Esophagus squamous epithelium (tissue), 5 donors: ENCODE measurements around the gene ITSN1. TPM values are rescaled to one million over a fixed set of nuclear protein-coding genes. Genes with fewer than 3 reads are reported as not detected.

Experiments used
- DNase-seq: peaks from one replicate; lab custom pipeline; 2025; lab: John Stamatoyannopoulos, UW
- H3K27ac ChIP-seq, 4 donors: fragments of 200-600 bp; sonication (generic); one replicate each; pipeline ENCODE4 v1.5.1; 2016 to 2019; ENCODE audit warnings: mild to moderate bottlenecking in 1 of 4
- H3K27me3 ChIP-seq, 4 donors: fragments of 200-600 bp; sonication (generic); 1 replicate in 3 of 4; 2 replicates in 1 of 4; pipeline versions ENCODE4 v1.5.1 to v1.6.0; 2017 to 2021; ENCODE audit warnings: antibody characterized with exemption in 1 of 4
- H3K36me3 ChIP-seq, 3 donors: fragments of 200-600 bp; sonication (generic); one replicate each; pipeline ENCODE4 v1.5.1; 2016 to 2019
- H3K4me1 ChIP-seq, 3 donors: fragments of 200-600 bp; sonication (generic); one replicate each; pipeline ENCODE4 v1.5.1; 2017 to 2019
- H3K4me3 ChIP-seq, 4 donors: fragments of 200-600 bp; sonication (generic); 1 replicate in 3 of 4; 2 replicates in 1 of 4; pipeline ENCODE4 v1.5.1; 2016 to 2019; ENCODE audit warnings: mild to moderate bottlenecking in 2 of 4, moderate library complexity in 1 of 4
- H3K9me3 ChIP-seq, 3 donors: fragments of 200-600 bp; sonication (generic); one replicate each; pipeline ENCODE4 v1.5.1; 2016 to 2019
- POLR2A ChIP-seq, 4 donors: fragments of 450-650 bp; IDR thresholded peaks; one replicate each; pipeline ENCODE4 v1.6.1; 2017; ENCODE audit warnings: antibody characterized with exemption in 4 of 4, mild to moderate bottlenecking in 4 of 4, moderate library complexity in 3 of 4
- WGBS, 2 donors: methylation state at CpG; one replicate each; pipeline ENCODE4 v1.1.5; 2018; 5-methylcytosine and 5-hydroxymethylcytosine counted together
- intact Hi-C: fragments of 100-400 bp; cut with DNase I; formaldehyde crosslinking; loops from one replicate; pipeline ENCODE4 v1.15.0; 2022
- total RNA-seq, 4 donors: library from RNA; depleted of rRNA; stranded (reverse); fragments of >200 nt; gene quantifications; one replicate each; pipeline ENCODE4 v1.1.0, GENCODE V29; 2016
- TF ChIP-seq, protein P1 (sequence below), 6 experiments: fragments of 450-650 bp in 4 of 6; fragments of 200-600 bp in 2 of 6; sonication (generic) in 2 of 6; IDR thresholded peaks; one replicate each; pipeline ENCODE4 v1.5.1; 2016 to 2019; ENCODE audit warnings: antibody characterized with exemption in 6 of 6, mild to moderate bottlenecking in 4 of 6, moderate library complexity in 4 of 6
- donor health status: DM: yes; HTN: yes; CAD: no.

Gene ITSN1
- total RNA-seq, 4 donors from 2014 or later, result 9.5 to 27.1 (median 11.6) TPM

GRCh38 chr21:33841561-33841960, 199.3 kb downstream of the ITSN1 start:
- Histone ChIP-seq H3K27ac (no peak overlapping the region), H3K4me1 (peaks cover 13 to 29% (median 16%) of the 10 kb centered on the region in 3 donors), H3K36me3 (peaks cover 0 to 24% (median 0%) of the 10 kb centered on the region in 3 donors), H3K4me3 (no peak overlapping the region), H3K27me3 (no peaks in the 10 kb centered on the region), H3K9me3 (no peaks in the 10 kb centered on the region)
- intact Hi-C loops, result no loop called here
- no peak for DNase-seq
- TF ChIP-seq, protein P1, sequence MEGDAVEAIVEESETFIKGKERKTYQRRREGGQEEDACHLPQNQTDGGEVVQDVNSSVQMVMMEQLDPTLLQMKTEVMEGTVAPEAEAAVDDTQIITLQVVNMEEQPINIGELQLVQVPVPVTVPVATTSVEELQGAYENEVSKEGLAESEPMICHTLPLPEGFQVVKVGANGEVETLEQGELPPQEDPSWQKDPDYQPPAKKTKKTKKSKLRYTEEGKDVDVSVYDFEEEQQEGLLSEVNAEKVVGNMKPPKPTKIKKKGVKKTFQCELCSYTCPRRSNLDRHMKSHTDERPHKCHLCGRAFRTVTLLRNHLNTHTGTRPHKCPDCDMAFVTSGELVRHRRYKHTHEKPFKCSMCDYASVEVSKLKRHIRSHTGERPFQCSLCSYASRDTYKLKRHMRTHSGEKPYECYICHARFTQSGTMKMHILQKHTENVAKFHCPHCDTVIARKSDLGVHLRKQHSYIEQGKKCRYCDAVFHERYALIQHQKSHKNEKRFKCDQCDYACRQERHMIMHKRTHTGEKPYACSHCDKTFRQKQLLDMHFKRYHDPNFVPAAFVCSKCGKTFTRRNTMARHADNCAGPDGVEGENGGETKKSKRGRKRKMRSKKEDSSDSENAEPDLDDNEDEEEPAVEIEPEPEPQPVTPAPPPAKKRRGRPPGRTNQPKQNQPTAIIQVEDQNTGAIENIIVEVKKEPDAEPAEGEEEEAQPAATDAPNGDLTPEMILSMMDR (IDR thresholded peaks at IDR 0.05), result no peak
- no peak for TF ChIP-seq POLR2A (IDR thresholded peaks at IDR 0.05)
- WGBS, 2 donors, result 73 to 82% methylated on average over 7 of the region's 7 CpGs

DNA sequence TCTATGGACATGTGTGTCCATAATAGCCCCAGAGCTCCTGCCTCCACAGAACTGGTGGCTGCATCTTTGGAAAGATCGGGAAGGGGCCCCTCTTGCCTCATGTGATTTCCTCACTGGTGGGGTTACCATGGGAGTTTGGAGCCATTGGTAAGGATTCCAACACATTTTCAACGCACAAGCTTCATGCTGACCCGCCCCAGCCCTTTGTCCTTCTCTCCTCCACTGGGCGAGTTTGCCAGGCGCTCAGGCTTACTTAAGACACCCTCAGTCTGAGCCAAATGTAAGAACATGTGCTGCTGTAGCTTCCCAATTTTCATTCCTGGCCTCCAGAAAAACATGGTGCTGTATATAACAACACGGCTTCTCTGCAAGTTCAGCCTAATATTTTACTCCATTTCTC, 200.9 kb downstream of the ITSN1 start:
- intact Hi-C loops, result no loop called here
- DNase-seq, result no peak
- peak overlapping the region in 2 of 4 donors; percentile 1 to 59 for H3K27ac ChIP-seq
- TF ChIP-seq, protein P1 (IDR thresholded peaks at IDR 0.05), result no peak
- no peak for TF ChIP-seq POLR2A (IDR thresholded peaks at IDR 0.05)
- 57 to 69% methylated on average over 5 to 6 of the region's 6 CpGs for WGBS, 2 donors
- no peaks in the 10 kb centered on the region for H3K9me3 ChIP-seq
- peaks cover 0 to 9% (median 0%) of the 10 kb centered on the region in 3 donors for H3K36me3 ChIP-seq
- no peak overlapping the region for H3K4me3 ChIP-seq
- no peaks in the 10 kb centered on the region for H3K27me3 ChIP-seq
- H3K4me1 ChIP-seq, result peaks cover 13 to 33% (median 16%) of the 10 kb centered on the region in 3 donors

DNA sequence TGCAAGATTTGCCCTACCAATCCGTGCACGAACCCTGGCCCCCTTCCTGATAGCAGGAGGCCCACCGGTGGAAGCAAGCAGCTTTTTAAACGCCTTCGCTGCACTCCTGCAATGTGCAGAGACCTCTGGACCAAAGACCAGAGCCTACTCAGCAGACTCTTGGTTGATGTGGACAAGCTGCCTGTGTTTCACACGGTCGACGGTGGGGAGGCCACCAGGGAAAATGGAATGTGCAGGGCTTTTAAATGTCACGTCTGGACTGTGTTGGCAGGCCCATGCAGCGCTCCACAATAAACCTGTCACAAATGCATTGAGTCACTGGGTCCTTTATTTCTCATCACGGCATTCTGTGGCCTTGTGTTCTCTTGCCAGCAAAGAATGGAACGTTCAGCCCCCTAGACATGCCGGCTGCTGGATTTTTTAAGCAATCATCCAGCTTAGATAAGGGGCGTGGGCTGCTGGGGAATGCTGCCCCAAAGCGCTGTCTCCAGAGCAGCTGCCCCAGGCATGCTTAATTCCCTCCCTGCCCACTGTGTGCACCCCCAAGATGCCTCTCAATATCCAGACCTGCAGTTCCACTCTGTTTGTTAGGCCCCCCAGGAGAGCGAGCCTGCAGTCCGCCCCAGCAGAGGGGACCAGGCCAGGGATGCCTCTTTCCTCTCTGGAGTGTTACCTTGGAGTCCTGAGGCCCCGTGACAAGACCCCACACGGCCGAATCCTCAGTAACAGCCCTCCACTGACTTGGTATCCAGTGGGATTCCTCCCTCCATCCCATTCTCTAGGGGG, 202.0 kb downstream of the ITSN1 start:
- 51 to 53% methylated on average over 5 to 20 of the region's 20 CpGs for WGBS, 2 donors
- Histone ChIP-seq H3K4me1 (peaks cover 13 to 39% (median 18%) of the 10 kb centered on the region in 3 donors), H3K27me3 (no peaks in the 10 kb centered on the region), H3K4me3 (no peak overlapping the region), H3K9me3 (no peaks in the 10 kb centered on the region), H3K36me3 (peaks cover 0 to 6% (median 0%) of the 10 kb centered on the region in 3 donors), H3K27ac (no peak overlapping the region)
- TF ChIP-seq POLR2A (IDR thresholded peaks at IDR 0.05), result no peak
- TF ChIP-seq, protein P1 (IDR thresholded peaks at IDR 0.05), result no peak
- intact Hi-C loops, result no loop called here
- DNase-seq, result no peak

GRCh38 chr21:33844890-33845205, 202.5 kb downstream of the ITSN1 start:
- H3K27ac ChIP-seq, result no peak overlapping the region
- H3K9me3 ChIP-seq, result no peaks in the 10 kb centered on the region
- WGBS, 2 donors, result 86 to 100% methylated on average over 2 of the region's 6 CpGs
- H3K27me3 ChIP-seq, result no peaks in the 10 kb centered on the region
- no peak overlapping the region for H3K4me3 ChIP-seq
- DNase-seq, result no peak
- peaks cover 13 to 39% (median 18%) of the 10 kb centered on the region in 3 donors for H3K4me1 ChIP-seq
- H3K36me3 ChIP-seq, result peaks cover 0 to under 1% (median 0%) of the 10 kb centered on the region in 3 donors
- intact Hi-C loops, result no loop called here
- no peak for TF ChIP-seq POLR2A (IDR thresholded peaks at IDR 0.05)
- TF ChIP-seq, protein P1 (IDR thresholded peaks at IDR 0.05), result no peak

- intact Hi-C loops, result no loop called here
- H3K27me3 ChIP-seq, result no peaks in the 10 kb centered on the region
Observed at GRCh38 chr21:33846141-33846540, 203.8 kb downstream of the ITSN1 start.

More at GRCh38 chr21:33846141-33846540, 203.8 kb downstream of the ITSN1 start:
- Histone ChIP-seq H3K4me1 (peaks cover 13 to 39% (median 18%) of the 10 kb centered on the region in 3 donors), H3K9me3 (no peaks in the 10 kb centered on the region), H3K27ac (no peak overlapping the region), H3K36me3 (no peaks in the 10 kb centered on the region), H3K4me3 (no peak overlapping the region)
- TF ChIP-seq, protein P1 (IDR thresholded peaks at IDR 0.05), result no peak
- TF ChIP-seq POLR2A (IDR thresholded peaks at IDR 0.05), result no peak
- WGBS, 2 donors, result 97 to 100% methylated on average over 3 of the region's 3 CpGs
- DNase-seq, result no peak
